Fibroblast of lung (primary cell): Measurements from ENCODE around the gene ONECUT3. TPM values are rescaled to one million over a fixed set of nuclear protein-coding genes. Genes with fewer than 3 reads are reported as not detected.
A peak's percentile ranks its signal among the peaks of the same experiment; 100 is the strongest.

ENCODE experiments used
- DNase-seq, 2 donors: peaks; one replicate each; pipeline versions ENCODE4 v3.0.0 to v3.0.0-alpha.2; 2010; ENCODE audit warnings: low read depth in 2 of 2
- H2AFZ ChIP-seq: 2 replicates; pipeline ENCODE4 v1.5.1; 2012; ENCODE audit warnings: low read length, control low read depth, inconsistent platforms
- H3K27ac ChIP-seq: 2 replicates; pipeline ENCODE4 v1.5.1; 2011; ENCODE audit warnings: low read length, control low read depth; ENCODE audit not compliant: insufficient read depth
- H3K27me3 ChIP-seq: 2 replicates; pipeline ENCODE4 v1.5.1; 2011; ENCODE audit warnings: mild to moderate bottlenecking, low read length; ENCODE audit not compliant: control insufficient read depth, insufficient read depth
- H3K36me3 ChIP-seq: 2 replicates; pipeline ENCODE4 v1.5.1; 2011; ENCODE audit warnings: low read length; ENCODE audit not compliant: control insufficient read depth, insufficient read depth
- H3K4me1 ChIP-seq: 2 replicates; pipeline ENCODE4 v1.5.1; 2011; ENCODE audit warnings: low read length; ENCODE audit not compliant: control insufficient read depth, insufficient read depth; ENCODE audit errors: extremely low read depth
- H3K4me2 ChIP-seq: 2 replicates; pipeline ENCODE4 v1.5.1; 2011; ENCODE audit warnings: low read length, control low read depth; ENCODE audit not compliant: insufficient read depth; ENCODE audit errors: extremely low read depth
- H3K4me3 ChIP-seq, 4 experiments: fragments of 200-600 bp in 1 of 4; sonication (generic) in 1 of 4; replicated peaks in 1 of 4; 2 replicates each; pipeline ENCODE4 v1.5.1; 2011 to 2016; ENCODE audit warnings: low read length in 4 of 4, low read depth in 3 of 4, mild to moderate bottlenecking in 3 of 4, control low read depth in 2 of 4, inconsistent platforms in 1 of 4, mixed read lengths in 1 of 4; ENCODE audit not compliant: insufficient read depth in 1 of 4; ENCODE audit errors: control extremely low read depth in 1 of 4
- H3K79me2 ChIP-seq: 2 replicates; pipeline ENCODE4 v1.5.1; 2012; ENCODE audit warnings: mild to moderate bottlenecking, low read length, inconsistent platforms; ENCODE audit not compliant: control insufficient read depth, insufficient read depth
- H3K9ac ChIP-seq: 2 replicates; pipeline ENCODE4 v1.5.1; 2011; ENCODE audit warnings: mild to moderate bottlenecking, low read length, control low read depth; ENCODE audit not compliant: insufficient read depth
- H3K9me3 ChIP-seq: 2 replicates; pipeline ENCODE4 v1.5.1; 2012; ENCODE audit warnings: low read depth, low read length; ENCODE audit not compliant: control insufficient read depth, insufficient read depth
- H4K20me1 ChIP-seq: 2 replicates; pipeline ENCODE4 v1.5.1; 2011; ENCODE audit warnings: low read length; ENCODE audit not compliant: control insufficient read depth, insufficient read depth; ENCODE audit errors: extremely low read depth
- EZH2 ChIP-seq: IDR thresholded peaks from 2 replicates; pipeline ENCODE4 v1.5.1; 2012; ENCODE audit warnings: low read length, control low read depth, mild to moderate bottlenecking; ENCODE audit errors: missing control alignments
- polyA plus RNA-seq, 2 donors: library from polyadenylated mRNA; depleted of rRNA in 1 of 2; stranded (reverse) in 1 of 2; unstranded in 1 of 2; fragments of >200 nt; gene quantifications; 2 replicates each; pipeline ENCODE4 v1.2.1, GENCODE V29; 2011 to 2012; ENCODE audit warnings: missing spikeins in 1 of 2
- total RNA-seq: library from RNA; depleted of rRNA; stranded (reverse); fragments of >200 nt; gene quantifications from 2 replicates; pipeline ENCODE4 v1.2.1, GENCODE V29; 2014
- TF ChIP-seq, protein P1 (sequence below), 2 donors: IDR thresholded peaks in 1 of 2; conservative IDR thresholded peaks in 1 of 2; 1 replicate in 1 of 2; 2 replicates in 1 of 2; pipeline ENCODE4 v1.5.1; 2011 to 2012; ENCODE audit warnings: low read length in 2 of 2, control low read depth in 1 of 2, inconsistent platforms in 1 of 2, low read depth in 1 of 2, mild to moderate bottlenecking in 1 of 2

Gene ONECUT3
- total and polyA plus RNA-seq, 2 donors (not counting 1 experiment from before 2014, with no cell fraction given) = not detected

DNA sequence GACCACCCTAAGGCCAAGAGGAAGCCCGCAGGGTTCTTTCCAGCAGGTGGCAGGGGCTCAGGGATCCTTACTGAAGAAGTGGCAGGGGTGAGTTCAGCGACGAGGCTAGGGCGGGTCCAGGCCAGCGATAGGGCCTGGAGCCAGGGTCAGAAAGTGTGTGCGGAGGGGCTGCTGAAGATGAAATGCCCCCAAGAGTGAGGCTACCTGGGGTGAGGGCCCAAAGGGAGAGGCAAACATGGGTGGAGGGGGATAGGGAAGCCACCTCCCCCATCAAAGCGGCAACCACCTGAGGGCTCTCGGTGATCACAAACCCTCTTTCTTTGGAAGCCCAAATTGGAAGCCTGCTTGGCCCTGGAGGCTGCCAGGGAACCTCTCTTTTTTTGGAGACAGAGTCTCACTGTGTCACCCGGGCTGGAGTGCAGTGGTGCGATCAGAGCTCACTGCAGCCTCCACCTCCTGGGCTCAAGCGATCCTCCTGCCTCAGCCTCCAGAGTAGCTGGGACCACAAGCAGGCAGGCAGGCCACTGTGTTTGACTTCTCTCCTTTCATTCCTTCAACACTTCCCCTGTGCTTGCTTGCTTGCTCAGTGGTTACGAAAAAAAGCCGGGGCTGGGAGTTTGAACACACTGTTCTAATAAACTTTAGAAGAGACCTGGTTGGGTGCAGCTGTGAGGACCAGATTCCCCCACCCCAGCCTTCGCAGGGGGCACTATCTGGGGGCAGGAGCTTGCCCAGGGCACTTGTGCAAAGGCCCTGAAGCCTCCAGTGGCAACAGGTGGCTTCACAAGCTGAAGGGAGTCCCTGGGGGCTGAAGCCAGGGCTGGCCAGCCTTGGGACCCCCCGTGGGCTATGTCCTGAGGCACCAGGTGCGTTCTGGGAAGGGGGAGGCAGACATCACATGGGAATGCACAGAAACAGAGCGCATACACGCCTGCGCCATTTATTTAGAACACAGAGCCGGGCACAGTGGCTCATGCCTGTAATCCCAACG is 60.2 kb downstream of the ONECUT3 start:
- Histone ChIP-seq H3K36me3 (peaks cover 20% of the 10 kb centered on the region), H3K9ac (no peak overlapping the region), H3K79me2 (no peaks in the 10 kb centered on the region), H3K4me1 (peaks cover 2% of the 10 kb centered on the region), H3K27ac (no peak overlapping the region), H3K4me2 (peak overlapping the region; percentile 98), H3K4me3 (peak overlapping the region; percentile 39 to 67 (median 50)), H3K9me3 (no peaks in the 10 kb centered on the region), H4K20me1 (no peaks in the 10 kb centered on the region), H2AFZ (no peak overlapping the region), H3K27me3 (no peaks in the 10 kb centered on the region)
- TF ChIP-seq EZH2 = no peak
- TF ChIP-seq, protein P1, sequence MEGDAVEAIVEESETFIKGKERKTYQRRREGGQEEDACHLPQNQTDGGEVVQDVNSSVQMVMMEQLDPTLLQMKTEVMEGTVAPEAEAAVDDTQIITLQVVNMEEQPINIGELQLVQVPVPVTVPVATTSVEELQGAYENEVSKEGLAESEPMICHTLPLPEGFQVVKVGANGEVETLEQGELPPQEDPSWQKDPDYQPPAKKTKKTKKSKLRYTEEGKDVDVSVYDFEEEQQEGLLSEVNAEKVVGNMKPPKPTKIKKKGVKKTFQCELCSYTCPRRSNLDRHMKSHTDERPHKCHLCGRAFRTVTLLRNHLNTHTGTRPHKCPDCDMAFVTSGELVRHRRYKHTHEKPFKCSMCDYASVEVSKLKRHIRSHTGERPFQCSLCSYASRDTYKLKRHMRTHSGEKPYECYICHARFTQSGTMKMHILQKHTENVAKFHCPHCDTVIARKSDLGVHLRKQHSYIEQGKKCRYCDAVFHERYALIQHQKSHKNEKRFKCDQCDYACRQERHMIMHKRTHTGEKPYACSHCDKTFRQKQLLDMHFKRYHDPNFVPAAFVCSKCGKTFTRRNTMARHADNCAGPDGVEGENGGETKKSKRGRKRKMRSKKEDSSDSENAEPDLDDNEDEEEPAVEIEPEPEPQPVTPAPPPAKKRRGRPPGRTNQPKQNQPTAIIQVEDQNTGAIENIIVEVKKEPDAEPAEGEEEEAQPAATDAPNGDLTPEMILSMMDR (conservative IDR thresholded peaks at IDR 0.05 in 1 of 2, IDR thresholded peaks at IDR 0.05 in 1 of 2; ENCODE audit: low read depth in 1 of 2, low read length in 2 of 2) = no peak
- DNase-seq = no peak

DNA sequence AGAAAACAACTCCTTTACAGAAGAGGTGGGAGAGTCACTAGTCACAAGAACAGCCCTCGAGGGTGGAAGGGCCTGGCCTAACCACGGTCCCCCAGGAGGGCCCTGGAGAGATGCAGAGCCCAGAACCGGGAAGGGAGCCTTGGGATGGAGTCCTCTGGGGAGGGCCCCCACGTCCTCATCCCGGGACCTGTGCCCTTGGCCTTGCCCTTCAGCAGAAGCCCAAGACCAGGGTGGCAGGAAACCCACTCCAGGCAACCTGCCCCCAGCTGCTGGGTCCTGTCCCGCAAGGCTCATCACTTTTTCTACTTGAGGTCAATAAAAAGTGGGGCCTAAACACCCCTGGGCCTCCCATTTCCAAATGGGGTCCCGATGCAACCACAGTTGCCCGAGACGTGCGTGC is 61.1 kb downstream of the ONECUT3 start:
- H3K4me1 ChIP-seq = peaks cover 2% of the 10 kb centered on the region
- no peaks in the 10 kb centered on the region for H4K20me1 ChIP-seq
- no peaks in the 10 kb centered on the region for H3K9me3 ChIP-seq
- H3K4me2 ChIP-seq = no peak overlapping the region
- no peak overlapping the region for H3K9ac ChIP-seq
- H3K27me3 ChIP-seq = no peaks in the 10 kb centered on the region
- H3K27ac ChIP-seq = no peak overlapping the region
- TF ChIP-seq, protein P1 (conservative IDR thresholded peaks at IDR 0.05 in 1 of 2, IDR thresholded peaks at IDR 0.05 in 1 of 2; ENCODE audit: low read depth in 1 of 2, low read length in 2 of 2) = no peak
- TF ChIP-seq EZH2 = no peak
- peaks cover 23% of the 10 kb centered on the region for H3K36me3 ChIP-seq
- no peak for DNase-seq
- no peak overlapping the region for H3K4me3 ChIP-seq
- no peaks in the 10 kb centered on the region for H3K79me2 ChIP-seq
- H2AFZ ChIP-seq = no peak overlapping the region

DNA sequence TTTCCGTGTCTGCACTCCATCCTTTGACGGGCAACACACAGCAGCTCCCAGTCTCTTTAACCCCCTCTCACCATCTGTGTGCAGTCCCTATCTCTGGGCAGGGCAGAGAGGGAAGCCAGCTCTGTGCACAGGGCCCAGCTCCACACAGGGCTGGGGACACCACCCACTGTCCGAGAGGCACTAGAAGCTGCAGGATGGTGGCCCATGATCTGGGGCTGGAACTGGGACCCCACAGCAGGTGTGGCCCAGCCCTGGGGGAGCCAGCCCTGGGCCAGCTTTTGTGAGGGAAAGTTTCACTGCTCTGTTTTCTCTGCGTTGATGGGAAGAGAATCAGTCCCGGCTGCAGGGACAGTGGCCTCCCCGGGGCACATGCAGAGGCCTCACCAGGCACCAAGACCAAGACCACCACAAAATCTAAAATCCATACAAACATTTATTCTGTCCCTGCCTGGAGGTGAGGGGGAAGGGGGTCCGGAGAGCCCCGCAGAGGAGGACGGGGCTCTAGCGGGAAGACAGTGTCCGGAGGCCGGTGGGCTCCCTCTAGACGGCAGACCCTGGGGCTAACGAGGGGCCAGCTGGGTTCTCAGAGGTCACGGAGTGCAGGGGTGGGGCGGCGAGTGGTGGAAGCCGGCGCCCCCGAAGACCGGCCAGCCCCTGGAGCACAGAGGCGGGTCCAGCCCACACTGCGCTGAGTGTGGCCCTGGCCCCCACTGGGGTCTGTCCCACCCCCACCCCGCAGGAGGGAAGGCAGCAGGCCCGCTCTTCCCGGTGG is 61.7 kb downstream of the ONECUT3 start:
- Histone ChIP-seq H3K27ac (no peak overlapping the region), H3K79me2 (no peaks in the 10 kb centered on the region), H3K36me3 (peaks cover 26% of the 10 kb centered on the region), H3K9ac (no peak overlapping the region), H3K4me2 (no peak overlapping the region), H3K27me3 (no peaks in the 10 kb centered on the region), H3K4me3 (no peak overlapping the region), H2AFZ (no peak overlapping the region), H3K4me1 (peaks cover 2% of the 10 kb centered on the region), H4K20me1 (no peaks in the 10 kb centered on the region), H3K9me3 (no peaks in the 10 kb centered on the region)
- TF ChIP-seq, protein P1 (conservative IDR thresholded peaks at IDR 0.05 in 1 of 2, IDR thresholded peaks at IDR 0.05 in 1 of 2; ENCODE audit: low read depth in 1 of 2, low read length in 2 of 2) = no peak
- TF ChIP-seq EZH2 = no peak
- DNase-seq = no peak
